ENCODE data around the gene TUNAR.

The TUNAR gene

DNA sequence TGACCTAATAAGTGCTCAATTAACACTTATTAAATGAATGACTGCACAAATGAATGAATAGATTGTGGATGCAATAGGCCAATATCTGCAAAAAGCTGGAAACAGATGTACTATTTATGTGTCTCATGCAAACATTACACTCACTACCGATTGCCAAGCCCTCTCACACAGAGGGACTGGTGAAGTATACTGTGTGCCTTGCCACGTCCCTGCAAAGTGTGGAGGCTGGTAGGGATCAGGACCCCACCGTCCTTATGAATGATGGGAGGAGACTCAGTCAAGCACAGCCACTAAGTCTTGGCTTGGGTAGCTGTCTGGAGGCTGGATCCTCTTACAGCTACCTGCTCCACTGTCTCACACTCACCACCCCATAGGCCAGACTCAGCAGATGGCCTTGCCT is 3.9 kb upstream of the TUNAR start:
- no peak for DNase-seq (ENCODE audit: low read depth)

- no peak for DNase-seq (ENCODE audit: low read depth)
Observed at GRCh38 chr14:95875831-95876760, 536 bp upstream of the TUNAR start.

- DNase-seq (ENCODE audit: low read depth), result no peak
Observed at GRCh38 chr14:95877633-95878032, 1.0 kb downstream of the TUNAR start.

DNA sequence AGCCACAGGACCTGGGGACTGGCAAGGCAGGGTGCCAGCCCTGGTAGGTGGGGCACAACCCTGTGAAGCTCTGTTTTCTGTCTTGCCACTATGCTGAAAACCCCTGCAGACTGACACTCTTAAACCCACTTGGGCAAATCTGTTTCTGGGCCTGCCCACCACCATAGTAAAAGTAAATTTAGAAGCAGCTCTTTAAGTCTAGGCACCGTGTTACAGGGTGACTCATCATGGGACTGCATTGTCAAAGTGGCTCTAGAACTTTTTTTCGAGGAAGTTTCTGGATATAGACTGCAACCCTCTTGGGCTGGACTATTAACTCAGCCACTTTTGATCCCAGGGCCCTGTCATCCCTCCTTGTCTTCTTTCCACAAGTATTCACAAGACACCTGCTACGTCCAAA is 7.7 kb downstream of the TUNAR start:
- no peak for DNase-seq (ENCODE audit: low read depth)

GRCh38 chr14:95885278-95885677 is 8.6 kb downstream of the TUNAR start:
- no peak for DNase-seq (ENCODE audit: low read depth)

GRCh38 chr14:95885866-95886265 is 9.2 kb downstream of the TUNAR start:
- no peak for DNase-seq (ENCODE audit: low read depth)

GRCh38 chr14:95886366-95887056 is 9.9 kb downstream of the TUNAR start:
- DNase-seq (ENCODE audit: low read depth), result no peak

DNA sequence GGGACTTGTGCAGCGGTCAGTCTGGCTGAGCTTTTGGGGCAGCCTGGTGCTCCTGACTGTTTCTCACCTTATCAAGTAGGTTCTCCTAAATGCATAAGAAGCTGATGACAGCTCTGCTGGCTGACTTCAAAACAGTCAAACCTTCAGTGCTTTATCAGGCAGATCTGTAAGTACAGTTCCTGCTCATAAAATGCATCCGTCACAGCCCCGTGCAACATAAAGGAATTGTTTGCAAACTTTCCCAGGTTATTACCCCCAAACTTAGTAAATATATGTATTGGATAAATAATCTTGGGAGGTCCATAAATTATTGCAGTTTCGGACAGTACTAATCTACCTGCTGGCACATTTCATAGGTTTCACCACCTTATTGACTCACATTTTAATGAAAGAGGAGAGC is 10.7 kb downstream of the TUNAR start:
- DNase-seq (ENCODE audit: low read depth), result no peak

DNA sequence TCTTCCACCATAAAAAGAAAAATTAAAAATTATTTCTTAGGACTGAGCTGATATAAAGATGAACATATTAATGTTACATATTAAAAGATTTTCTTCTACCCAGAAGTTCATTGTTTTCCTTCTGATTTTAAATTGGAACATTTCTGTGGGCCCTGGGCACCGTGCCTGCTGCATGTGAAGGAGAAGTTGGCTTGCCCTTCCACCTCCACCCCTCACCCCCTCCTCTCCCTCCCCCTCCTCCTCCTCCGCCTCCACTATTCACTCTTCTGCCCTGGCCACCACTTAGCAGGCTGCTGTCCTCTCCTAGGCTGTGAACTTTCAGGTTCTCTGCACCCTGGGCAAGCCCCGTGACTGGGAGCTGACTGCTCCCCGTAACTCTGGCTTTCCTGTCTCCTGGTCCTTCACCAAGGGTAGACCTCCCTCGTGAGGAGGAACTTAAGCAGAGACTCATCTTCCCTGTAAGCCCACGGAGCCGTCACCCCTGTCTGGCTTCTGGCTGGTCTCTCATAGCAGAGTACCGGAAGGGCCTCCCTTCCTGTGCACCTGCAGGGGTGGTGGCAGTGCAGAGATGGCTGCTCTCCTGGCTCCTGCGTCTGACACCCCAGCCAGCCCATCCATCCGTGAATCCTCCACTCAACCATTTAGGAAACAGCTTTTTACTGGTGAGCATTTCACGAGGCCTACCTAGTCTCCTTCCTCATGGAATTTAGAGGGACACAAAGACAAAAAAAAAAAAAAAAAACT is 12.8 kb downstream of the TUNAR start:
- DNase-seq (ENCODE audit: low read depth), result no peak

- peak; percentile 19 for DNase-seq (ENCODE audit: low read depth)
Observed at GRCh38 chr14:95891742-95892141, 15.1 kb downstream of the TUNAR start.

DNA sequence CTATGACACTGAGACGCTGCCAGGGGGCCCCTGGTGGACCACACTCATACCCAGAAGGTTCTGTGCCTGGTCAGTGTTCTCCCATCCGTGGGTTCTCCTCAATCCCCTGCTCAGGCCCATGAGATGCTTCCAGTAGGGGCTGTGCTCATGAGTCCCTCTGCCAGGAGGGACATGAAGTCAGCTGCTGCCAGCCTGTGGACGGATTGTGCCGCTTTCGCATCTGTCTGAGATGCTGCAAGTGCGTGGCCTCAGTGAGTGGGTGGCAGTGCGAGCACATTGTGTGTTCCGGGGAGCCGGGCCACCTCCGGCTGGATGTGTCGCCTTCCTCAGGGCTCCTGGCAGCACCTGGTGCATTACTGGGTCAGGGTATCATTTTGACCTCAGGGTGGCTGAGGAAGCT is 15.5 kb downstream of the TUNAR start:
- no peak for DNase-seq (ENCODE audit: low read depth)

- DNase-seq (ENCODE audit: low read depth), result no peak
Observed at GRCh38 chr14:95895720-95896119, 19.1 kb downstream of the TUNAR start.

DNA sequence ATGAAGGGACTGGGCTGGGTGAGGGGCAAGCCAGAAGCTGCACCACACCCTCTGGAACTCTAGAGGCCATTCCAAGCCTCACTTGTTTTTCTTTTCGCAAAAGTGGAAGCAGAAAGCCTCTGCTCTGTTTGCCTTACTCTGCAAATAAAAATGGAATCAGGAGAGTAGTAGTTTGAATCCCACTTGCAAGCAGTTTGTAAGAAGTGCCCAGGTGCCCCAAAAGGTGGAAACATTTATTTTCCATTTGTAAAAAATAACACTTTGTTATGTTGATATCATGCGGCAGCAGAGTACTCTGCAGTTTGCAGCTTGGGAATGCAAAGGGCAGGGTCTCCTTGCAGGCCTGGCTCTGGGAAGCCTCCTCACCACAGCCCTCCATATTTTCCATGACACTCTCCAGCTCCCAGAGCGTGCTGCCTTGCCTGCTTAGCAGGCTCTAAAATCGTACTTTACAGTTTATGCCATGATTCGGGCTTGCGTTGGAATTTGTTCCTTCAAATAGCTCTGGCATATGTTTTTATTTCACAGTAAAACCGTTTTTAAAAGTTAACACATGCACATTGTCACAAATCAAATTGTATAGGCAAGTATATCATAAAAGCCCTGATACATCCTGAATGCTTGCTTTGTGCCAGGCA is 20.0 kb downstream of the TUNAR start:
- no peak for DNase-seq (ENCODE audit: low read depth)

- DNase-seq (ENCODE audit: low read depth), result no peak
Observed at GRCh38 chr14:95897280-95897679, 20.6 kb downstream of the TUNAR start.

DNA sequence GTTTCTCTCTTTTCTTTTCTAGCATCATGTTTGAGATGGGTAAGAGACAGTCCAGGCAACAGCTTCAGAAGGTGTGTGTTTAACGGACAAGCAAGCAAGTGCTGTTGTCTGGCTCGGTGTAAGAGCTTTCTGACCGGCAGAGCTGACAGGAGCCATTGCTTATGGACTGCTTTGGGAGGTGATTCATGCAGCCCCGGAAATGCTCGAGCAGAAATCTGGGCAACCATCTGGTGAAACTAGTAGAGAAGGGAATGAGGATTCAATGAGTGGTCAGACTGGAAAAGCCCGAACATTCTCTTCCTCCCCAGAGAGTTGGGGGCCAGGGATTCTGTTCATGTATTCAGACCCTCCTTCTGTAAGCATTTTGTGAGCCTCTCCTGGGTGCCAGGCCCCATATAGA is 24.4 kb downstream of the TUNAR start:
- no peak for DNase-seq (ENCODE audit: low read depth)

GRCh38 chr14:95902273-95902826 is 25.7 kb downstream of the TUNAR start:
- DNase-seq (ENCODE audit: low read depth), result no peak

- DNase-seq (ENCODE audit: low read depth), result no peak
Observed at GRCh38 chr14:95903165-95903564, 26.5 kb downstream of the TUNAR start.

DNA sequence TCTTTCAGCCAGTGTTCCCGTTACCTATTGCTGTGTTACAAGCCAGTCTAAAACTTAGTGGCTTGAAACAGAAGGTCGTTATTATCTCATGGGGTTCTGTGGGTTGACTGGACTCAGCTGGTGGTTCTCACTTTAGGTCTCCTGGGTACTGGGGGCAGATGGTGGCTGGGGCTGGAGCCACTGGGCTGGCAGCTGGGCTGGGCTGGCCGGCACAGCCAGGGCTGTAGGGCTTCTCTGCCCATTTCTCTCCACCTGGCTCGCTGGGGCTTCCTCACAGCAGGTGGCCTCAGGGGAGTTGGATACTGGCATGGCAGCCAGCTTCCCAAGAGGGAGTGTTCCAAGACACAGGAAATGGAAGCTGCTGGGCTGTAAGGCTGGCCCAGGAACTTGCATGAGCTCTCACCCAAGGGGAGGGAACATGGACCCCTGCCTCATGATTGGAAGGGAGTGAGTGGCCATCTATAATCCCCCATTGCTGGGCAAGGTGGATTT is 27.0 kb downstream of the TUNAR start:
- DNase-seq (ENCODE audit: low read depth), result no peak

GRCh38 chr14:95906591-95906990 is 30.0 kb downstream of the TUNAR start:
- no peak for DNase-seq (ENCODE audit: low read depth)

GRCh38 chr14:95910628-95911027 is 34.0 kb downstream of the TUNAR start:
- no peak for DNase-seq (ENCODE audit: low read depth)

DNA sequence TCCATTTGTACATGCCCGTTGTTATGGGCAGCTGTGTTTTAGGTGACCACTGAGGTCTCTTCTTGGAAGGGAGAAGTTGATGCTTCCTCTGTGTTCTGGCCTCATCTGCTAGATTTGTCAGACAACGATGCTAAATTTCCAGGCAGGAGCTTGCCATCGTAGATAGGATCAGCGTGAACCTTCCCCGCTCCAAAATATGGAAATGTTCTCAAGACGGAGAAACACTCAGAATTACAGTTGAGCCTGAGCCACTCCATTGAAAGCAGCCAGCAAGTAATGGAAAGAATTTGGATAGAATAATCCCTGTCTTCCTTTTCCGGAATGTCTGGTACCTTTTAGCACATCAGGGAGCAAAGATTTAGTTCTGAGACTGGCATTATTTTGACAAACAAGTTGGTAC is 34.8 kb downstream of the TUNAR start:
- no peak for DNase-seq (ENCODE audit: low read depth)

DNA sequence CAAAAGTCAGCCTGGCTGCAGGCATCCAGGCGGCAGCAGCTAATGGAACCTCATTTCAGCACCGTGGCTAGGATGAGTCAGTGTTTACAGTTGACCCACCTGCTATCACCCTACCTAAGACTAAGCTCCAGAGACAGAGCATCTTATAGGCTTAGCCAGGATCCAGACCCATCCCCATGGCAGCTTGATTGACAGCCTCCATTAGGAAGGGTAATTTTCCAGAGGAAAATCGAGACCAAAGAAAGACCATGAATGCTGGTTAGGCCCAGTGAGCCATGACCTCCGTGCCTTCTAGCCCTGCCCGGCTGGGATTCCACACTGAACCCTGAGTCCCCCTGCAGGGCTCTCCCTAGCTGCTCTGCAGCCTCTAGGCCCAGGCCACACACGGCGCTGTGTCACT is 38.7 kb downstream of the TUNAR start:
- DNase-seq (ENCODE audit: low read depth), result no peak
